CD4-positive, alpha-beta T cell treated with Interleukin-15 for 1 hour (primary cell): ENCODE data around the gene TIMP2.

Experiments used
- DNase-seq: peaks from one replicate; pipeline ENCODE4 v3.0.0-alpha.2; 2020

The TIMP2 gene

DNA sequence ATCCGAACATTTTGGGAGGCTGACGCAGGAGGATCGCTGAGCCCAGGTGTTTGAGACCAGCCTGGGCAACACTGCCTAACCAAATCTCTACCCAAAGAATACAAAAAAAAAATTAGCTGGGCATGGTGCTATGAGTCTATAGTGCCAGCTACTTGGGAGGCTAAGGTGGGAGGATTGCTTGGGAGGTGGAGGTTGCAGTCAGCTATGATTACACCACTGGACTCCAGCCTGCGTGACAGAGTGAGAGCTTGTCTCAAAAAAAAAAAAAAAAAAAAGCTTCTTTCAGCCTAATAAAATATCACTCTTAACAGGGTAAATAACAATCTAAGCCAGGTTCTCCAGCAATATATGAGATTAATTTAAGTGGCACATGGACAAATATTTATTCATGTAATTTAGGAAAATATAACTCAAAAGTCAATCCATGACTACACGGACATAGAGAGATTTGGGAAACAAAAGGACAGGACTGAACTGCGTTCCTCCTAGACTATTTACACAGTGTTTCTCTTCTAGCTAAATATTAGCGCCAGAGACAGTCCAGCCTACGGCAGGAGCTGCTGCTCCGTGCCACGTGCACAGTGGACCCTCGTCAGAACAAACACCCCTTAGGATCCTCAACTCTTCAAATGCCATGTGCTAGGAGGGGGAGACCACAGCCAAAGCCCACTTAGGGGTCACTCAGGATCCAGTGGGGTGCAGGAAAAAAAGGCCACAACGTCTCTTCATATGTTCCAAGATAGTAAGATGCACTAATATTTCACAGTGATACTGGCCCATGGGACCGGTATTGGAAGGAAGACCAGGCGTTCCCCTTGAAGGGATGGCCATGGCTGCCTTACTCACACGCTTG lies 93.3 kb downstream of the TIMP2 start:
- DNase-seq: no peak

DNA sequence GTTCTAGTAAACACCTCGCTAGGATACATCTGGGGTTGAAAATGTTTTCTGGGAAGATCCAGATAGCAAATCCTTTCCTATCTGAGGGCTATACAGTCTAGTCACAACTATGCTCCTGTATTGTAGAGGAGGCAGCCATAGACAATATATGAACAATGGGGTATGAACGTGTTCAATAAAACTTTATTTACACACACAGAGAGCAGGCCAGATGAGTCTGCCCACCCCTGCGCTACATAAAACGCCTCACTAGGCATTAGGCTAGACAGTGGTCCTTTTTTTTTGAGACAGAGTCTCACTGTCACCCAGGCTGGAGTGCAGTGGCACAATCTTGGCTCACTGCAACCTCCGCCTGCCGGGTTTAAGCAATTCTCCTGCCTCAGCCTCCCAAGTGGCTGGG lies 95.7 kb downstream of the TIMP2 start:
- DNase-seq: no peak

DNA sequence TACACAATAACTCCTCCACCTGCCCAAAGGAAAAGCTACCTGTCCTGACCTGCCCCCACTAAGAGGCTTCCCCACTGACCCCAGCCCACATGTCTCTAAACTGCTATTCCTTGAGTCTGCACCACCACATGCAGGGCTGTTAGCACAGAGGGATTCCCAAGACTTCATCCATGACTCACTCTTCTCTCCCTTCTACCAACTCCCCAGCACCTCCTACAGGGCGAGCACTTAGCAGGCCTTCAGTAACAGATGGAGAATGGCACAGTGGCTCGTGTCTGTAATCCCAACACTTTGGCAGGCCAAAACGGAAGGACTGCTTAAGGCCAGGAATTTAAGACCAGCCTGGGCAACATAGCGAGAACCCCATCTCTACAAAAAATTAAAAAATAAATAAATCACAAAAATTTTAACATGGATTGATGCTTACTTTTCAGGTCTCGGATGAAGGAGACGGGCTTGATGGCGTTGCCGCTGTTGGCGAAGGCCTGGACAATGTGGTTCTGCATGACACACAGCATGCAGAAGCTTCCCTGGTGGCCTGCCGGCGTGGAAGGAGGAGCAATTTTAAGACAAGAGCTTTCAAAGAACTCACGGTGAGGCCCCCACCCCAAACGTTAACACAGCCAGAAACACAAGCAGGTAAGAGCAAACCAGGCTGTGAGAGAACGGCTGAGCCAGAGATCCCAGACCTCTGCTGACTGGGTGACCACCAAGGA lies 96.6 kb downstream of the TIMP2 start:
- DNase-seq: no peak

DNA sequence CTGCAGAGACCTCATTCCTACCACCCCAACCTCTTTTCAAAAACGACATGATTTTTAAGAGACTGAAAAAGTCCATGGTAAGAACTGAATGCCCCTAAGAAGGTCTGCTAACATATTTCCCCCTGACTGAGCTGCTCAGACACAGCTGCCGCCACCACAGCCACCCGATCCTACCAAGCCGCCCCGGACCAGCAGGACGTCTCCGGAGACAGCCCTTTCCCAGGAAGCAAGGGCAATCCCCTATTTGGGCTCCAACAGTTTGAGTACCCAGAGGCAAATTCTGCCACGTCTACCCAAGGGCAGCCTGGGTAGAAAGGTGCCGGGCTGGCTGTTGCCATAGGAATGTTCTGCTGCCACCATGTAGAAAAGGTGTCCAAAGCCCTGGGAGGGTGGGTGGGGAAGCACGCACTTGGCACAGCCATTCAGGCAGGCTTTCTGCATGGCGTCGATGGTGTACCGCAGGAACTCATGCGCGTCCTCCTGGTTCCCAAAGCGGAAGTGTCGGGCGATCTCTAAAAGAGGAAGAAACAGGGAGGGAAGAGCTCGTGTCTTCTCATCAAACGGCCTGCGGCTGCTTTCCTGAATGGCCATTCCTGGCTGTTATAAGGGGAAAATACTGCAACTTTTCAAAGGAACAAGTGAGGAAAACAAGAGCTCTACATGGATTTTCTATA lies 98.2 kb downstream of the TIMP2 start:
- peak; percentile 39 for DNase-seq

DNA sequence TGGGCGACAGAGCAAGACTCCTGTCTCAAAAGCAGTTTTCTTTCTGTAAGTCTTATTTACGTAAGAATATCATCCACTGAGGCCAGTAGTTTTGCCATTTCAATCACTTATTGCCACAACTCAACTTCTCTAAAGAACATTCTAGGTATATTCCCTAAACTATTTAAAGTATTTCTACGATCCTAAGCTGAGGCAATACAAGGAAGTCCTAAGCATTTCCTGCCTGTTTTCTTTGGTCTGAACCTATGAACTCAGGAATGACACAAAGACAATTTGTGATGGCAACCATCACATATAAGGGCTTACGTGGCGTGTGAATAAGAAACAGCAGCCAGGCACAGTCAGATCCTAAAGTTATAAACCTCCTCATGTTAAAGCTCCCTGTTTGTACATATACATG lies 98.8 kb downstream of the TIMP2 start:
- no peak for DNase-seq

DNA sequence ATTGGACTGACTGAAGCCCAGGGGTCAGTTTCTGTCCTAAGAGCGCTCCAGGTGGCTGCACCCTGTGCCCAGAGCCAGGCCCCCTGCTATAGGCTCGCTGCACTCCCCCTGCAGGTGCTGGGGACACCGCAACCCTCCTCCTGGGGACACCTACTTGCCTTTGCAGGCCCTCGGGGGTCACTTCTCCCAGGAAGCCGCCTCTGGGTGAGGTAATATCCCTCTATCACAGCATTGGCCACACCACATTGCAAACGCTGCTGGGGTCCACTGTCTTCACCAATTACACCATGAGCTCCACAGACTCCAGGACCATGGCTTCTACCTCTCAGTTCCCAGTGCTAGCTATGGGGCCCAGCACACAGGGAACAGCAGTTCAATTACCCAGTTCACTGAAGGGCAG lies 99.5 kb downstream of the TIMP2 start:
- no peak for DNase-seq

DNA sequence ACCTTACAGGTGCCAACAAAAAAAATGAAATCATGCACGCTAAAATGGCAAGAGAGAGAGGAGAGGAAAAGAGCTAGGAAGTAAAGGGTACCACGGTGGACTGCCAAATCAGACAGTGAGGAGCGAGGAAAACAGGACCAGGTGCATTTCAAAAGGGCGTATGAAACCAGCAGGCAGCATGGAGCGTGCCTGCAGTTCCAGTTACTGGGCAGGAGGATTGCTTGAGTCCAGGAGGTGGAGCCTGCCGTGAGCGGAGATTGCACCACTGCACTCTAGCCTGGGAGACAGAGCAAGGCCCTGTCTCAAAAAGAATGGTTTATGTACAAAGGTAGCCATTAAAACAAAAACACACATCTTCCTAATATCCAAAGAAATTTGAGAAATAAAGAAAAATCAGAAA lies 100.9 kb downstream of the TIMP2 start:
- no peak for DNase-seq

DNA sequence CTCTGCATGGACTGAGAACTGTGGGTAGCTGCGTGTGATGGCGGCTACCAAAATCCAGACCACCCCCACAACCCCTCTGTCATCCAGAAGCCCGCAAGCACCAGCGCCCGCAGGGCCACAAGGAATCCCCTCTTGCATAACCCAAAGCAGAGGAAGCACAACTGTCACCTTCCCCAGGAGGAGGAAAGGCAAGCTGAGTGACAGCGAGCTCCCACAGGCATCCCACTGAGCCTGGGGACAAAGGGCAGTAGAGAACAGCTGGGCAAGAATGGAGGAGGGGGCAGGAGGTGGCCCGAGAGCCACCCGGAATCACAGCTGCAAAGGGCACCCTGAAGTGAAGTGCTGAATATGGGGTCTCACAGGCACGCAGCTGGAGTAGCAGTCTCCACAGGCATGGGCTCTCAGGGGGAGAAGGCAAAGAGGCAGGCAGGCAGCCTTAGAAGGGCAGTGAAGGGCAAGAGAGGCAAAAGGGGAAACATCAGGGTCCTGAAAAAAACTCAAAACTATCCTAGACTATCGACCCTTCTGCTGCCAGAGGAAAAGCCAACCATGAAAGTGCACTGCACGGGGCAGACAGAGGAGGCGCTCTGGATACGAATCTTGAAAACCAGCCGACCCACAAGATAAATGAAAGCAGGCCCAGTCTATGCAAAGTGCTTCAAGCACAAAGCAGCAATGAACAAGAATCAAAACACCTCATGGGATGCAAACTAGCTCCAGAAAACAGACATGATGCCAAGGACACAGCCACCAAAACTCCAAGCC lies 101.7 kb downstream of the TIMP2 start:
- no peak for DNase-seq

DNA sequence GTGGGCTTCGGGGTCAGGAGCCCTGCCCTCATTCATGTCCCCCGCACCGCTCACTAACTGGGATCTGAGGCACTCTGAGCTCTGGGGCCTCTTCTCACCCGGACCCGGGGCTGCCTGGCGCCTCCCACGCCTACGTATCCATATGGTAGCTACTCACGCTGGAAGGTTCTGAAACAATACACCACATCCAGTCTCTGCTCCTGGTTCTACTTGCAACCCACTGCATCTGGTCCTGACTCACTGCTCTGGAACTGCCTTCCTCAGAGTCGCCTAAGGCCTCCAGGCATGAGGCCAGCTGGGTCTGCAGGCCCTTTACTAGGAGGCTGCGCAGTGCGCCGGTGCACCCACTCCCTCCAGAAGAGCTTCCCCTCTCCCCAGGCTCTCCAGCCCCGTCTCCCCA lies 102.6 kb downstream of the TIMP2 start:
- DNase-seq: peak; percentile 10

DNA sequence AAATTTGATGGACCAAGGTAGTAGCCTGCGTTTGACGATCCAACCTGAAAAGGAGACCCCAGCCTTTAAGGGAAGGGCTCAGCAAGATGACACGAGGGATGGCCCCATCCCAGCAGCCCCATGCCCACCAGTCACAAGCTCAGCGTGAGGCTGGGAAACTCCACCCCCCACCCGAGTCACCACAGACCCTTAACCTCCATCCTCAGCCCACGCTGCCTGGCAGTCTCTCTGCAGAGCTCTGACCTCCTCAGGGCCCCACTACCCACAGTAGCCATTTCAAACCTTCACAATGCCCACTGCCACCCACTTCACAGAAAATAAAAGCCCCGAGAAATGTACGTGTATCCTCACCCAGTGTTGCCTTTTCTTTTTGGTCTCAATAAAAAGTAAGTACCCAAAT lies 103.2 kb downstream of the TIMP2 start:
- no peak for DNase-seq

DNA sequence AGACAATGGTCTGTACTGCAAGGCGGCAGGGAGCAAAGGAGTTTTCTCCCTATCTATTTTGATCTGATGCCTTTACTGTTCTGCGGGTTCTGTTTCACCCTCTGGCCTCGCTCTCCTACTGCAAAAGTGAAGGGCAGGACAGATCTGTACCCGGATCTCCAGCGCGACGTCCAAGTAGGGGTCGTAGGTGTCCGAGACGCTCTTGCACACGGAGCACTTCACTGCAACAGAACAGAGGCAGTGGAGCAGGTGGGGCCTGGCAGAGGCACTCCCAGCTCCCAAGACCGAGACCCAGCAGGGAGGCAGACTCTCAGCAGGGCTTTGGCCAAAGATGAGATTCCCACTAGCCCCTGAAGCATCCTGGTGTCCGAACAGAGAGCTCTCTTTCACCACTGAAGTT lies 104.3 kb downstream of the TIMP2 start:
- DNase-seq: no peak

DNA sequence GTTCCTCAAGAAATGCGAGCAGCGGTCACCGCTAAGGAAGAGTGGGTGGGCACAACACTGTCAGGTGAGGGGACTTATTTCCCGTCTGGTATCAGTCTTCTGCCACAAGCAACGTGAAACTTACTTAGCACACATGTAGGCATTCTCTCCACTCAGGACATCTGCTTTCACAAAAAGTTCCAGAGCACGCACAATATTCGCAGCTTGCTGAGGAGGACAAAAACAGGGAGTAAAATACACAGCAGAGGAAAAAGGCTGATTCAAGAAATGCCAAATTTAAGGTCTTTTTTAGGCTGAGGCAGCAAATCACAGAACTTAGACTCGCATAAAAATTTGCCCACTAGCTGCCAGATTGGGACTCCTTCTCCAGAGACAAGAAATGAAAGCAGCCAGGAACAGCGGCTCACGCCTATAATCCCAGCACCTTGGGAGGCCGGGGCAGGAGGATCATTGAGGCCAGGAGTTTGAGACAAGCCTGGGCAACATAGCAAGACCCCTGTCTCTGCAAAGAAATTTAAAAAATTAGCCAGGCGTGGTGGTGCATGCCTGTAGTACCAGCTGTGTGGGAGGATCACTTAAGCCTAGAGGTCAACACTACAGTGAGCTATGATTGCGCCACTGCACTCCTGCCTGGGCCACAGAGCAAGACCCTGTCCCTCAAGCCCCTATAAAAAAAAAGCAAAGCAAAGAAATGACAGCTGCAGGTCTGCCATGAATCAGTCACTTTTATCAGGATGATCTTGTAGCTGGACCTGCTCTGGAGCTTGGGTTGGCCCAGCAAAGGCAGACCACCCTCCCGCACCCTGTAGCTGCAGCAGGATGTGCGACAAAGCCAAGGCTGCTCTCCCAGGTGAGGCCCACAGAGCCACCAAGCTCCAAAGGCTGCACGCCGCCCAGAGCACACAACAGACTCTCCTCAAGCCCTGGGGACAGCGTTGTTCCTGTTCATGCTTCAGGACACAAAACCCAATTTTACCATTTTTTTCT lies 105.1 kb downstream of the TIMP2 start:
- DNase-seq: no peak

DNA sequence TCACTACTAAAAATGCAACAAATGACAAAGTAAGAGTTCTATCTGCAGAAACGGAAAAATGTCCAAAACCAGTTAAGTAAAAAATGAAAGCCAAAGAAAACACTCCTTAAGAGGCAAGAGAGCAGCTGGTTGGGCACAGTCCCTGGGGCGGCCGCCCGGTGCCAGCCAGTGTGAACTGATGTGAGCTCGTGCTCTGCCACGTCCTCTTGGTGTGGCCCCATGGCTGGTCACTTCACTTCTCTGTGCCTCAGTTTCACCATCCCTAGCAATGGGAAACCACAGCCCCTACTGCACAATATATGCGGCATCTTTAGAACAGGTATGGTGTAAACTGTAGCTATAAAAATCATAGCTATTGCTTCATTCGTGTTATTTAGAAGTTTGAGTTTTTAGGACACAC lies 105.8 kb downstream of the TIMP2 start:
- DNase-seq: no peak

DNA sequence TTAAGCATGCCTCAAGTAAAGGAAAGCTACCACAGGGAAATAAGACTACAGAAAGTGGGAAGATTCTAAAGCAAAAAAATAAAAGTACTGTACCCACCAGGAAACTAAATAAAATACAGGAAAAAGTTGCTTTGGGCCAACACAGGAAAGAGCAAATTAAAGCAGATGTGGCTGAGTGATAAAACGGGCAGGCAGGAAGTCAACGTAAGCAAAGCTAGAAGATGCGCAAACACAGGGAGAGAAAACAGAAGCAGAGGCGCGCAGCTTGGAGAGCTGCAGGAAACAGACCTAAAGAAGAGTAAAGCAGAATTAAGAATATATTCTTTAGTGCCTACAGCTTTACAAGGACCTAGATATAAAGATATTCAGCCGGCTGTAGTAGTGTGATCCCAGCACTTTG lies 106.3 kb downstream of the TIMP2 start:
- DNase-seq: peak; percentile 64

DNA sequence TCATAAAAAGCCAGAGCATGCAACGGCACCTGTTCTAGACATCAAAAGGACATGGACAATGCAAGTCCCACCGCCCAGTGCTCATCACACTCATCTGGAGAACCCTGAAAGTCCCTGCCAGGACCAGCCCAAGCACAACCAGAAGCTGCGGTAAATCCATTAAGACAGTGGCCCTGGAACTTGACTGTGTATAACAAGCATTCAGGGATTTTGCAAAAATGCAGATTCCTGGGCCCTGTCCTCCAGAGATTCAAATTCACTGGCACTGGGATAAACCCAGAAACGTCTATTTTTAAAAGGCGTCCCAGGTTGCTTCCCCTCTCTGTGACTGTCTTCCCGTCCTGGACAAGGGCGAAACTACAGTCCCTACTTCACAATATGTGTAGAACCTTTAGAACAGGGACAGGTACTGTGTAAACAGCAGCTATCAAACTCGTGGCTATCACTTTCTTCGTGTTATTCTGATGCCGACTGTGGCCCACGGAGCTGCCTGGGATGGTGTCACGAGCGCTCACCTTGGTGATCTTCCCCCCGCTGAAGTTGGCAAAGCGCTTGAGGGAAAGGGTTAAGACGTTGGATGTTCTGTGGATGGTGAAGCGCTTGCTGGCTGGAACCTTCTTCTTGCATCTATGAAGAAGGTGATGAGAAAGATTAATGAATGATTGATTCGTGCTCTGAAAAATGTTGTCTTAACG lies 106.9 kb downstream of the TIMP2 start:
- DNase-seq: no peak

DNA sequence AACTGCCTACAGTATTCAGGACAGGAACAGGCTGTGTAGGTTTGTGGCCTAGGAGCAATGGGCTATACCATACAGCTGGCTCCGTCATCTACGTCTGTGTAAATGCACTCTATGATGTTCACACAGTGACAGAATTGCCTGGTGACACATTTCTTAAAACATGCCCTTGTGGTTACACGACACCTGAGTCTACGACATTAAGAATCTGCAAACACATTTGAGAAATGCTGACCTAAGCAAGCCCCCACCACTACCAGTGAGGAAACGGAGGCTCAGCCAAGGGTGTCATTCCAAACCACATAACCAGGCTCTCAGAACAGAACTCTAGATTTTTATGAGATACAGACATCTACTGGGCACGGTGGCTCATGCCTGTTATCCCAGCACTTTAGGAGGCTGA lies 108.1 kb downstream of the TIMP2 start:
- DNase-seq: peak; percentile 80

DNA sequence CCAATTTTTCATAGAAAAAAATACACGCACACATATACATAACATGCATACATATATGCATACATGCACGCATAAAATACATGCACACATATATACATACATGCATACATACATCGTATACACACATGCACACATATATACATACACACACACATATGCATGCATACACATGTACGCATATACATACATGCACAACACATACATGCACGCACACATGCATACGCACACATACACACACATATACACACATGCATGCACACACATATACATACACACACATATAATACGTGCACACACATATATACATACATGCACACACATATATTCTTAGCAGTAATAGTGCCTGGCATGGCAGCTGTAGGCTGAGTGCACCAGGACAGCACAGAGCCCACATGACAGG lies 109.5 kb downstream of the TIMP2 start:
- DNase-seq: no peak

DNA sequence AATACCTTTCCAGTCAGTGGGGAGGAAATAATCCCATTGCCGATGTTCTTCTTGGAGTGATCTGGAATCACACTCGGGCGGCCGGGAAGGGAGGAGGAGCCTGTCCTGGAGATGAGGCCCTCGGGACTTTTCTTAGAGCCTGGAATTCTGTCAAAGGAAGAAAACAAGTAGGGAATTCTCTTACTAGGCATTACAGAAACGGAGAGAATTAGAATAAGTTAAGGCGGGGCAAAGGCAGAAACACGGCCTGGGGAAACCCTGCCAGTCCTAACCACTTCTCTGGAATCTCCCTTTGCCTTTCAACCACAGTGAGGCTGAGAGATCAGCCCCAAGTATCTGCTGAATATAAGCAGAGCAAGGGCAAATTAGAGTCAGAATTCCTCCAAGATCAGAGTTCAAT lies 112.3 kb downstream of the TIMP2 start:
- DNase-seq: no peak

DNA sequence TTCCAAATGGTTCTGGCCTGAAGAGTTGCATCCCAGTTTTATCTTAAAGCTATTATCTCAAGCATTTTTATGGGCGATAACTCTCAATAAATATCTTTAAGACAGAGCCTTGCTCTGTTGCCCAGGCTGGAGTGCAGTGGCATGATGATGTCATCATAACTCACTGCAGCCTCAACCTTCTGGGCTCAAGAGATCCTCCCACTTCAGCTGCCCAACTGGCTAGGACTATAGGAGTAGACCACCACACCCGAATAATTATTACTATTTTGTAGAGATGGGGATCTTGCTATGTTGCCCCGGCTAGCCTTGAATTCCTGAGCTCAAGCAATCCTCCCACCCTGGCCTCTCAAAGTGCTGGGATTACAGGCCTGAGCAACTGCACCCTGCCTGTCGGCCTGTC lies 117.0 kb downstream of the TIMP2 start:
- no peak for DNase-seq

DNA sequence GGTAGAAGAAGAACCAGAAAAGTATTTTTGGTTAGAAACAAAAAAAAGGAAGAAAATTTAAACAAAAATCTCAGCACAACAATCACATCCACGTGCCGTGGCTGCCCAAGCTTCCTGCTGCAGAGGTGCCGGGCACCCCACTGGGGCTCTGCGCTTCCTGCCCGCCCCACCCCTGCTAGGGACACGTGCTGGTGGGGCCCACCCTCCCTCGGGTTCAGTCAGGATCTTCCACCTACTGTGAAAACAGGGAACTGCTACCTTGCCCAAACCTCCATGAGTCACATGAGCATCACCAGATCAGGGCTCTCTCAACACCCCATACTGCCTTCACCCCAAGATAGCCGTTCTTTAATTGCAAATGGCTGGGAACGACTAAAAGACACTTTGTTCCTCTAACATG lies 118.7 kb downstream of the TIMP2 start:
- peak; percentile 80 for DNase-seq

DNA sequence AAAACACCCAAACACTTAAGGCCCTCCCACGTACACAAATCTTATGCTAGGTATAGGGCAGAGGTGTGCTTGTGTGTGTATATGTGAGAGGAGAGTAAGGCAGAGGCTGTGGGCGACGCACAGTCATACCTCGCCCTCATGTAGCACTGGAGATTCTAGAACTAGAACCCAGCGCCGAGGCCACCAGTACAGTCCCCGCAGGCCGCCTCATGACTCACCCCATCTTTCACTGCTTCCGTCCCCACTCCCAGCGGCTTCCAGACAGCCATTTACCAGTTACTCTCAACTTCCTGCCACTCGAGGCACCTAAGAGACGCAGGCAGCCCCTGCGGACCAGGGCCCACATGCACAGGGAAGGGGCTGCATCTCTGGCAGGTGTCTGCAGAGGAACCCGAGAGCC lies 119.9 kb downstream of the TIMP2 start:
- DNase-seq: peak; percentile 55
